HCT116 (cell line): ENCODE results near the gene AGPAT3. TPM values are rescaled to one million over a fixed set of nuclear protein-coding genes. Genes with fewer than 3 reads are reported as not detected.

ENCODE experiments used
- ATAC-seq: fragments of 200-7000 bp; cut with Tn5 transposase; 2 replicates; pipeline ENCODE4 v1.9.1; 2020; ENCODE audit warnings: mild to moderate bottlenecking, moderate library complexity
- BruUV-seq: library from RNA; stranded (reverse); fragments of 400-500 nt; replicated peaks from 2 replicates; lab custom pipeline; 2021; lab: Mats Ljungman, UMichigan
- CTCF ChIA-PET: fragments of 300-600 bp; sonication (Branson Sonifier 250); formaldehyde crosslinking; loops from one replicate; lab custom pipeline; 2021; ENCODE audit warnings: antibody characterized with exemption; lab: Charles Lee
- POLR2A ChIA-PET: fragments of 300-600, 350-600 bp; sonication (Branson Sonifier 250); formaldehyde crosslinking; loops from one replicate; lab custom pipeline; 2021; ENCODE audit warnings: antibody characterized with exemption; lab: Charles Lee
- RAD21 ChIA-PET, 2 experiments: fragments of 300-600 bp; sonication (Branson Sonifier 250); formaldehyde crosslinking; loops; one replicate each; lab custom pipeline; 2023; ENCODE audit warnings: low total read pairs in 2 of 2; ENCODE audit not compliant: uncharacterized antibody in 2 of 2, unreplicated experiment in 2 of 2, low non-redundant PET in 1 of 2; lab: Charles Lee
- DNase-seq: peaks from one replicate; pipeline ENCODE4 v3.0.0-alpha.2; 2010; ENCODE audit warnings: low read depth, low spot score
- H2AFZ ChIP-seq: fragments of 200-600 bp; shearing (Covaris generic), sonication (generic); 2 replicates; pipeline ENCODE4 v1.6.1; 2017; ENCODE audit warnings: low read depth, mixed run types, mixed read lengths, antibody characterized with exemption, low read length; ENCODE audit not compliant: poor library complexity, severe bottlenecking
- H3K27ac ChIP-seq: 2 replicates; pipeline ENCODE4 v1.5.1; 2012; ENCODE audit warnings: low read depth, low read length
- H3K27me3 ChIP-seq: fragments of 200-600 bp; sonication (generic); 2 replicates; pipeline ENCODE4 v1.6.1; 2016; ENCODE audit warnings: mixed run types, low read length, mixed read lengths; ENCODE audit not compliant: insufficient read depth
- H3K36me3 ChIP-seq, 2 experiments: fragments of 200-500 bp in 1 of 2; fragments of 200-600 bp in 1 of 2; sonication (Bioruptor generic) in 1 of 2; sonication (generic) in 1 of 2; 2 replicates each; pipeline versions ENCODE4 v1.5.1 to v1.6.1; 2014 to 2016; ENCODE audit warnings: low read length in 2 of 2, inconsistent platforms in 1 of 2, mixed read lengths in 1 of 2, mixed run types in 1 of 2; ENCODE audit not compliant: insufficient read depth in 2 of 2, control insufficient read depth in 1 of 2
- H3K4me1 ChIP-seq, 2 experiments: fragments of 200-600 bp in 1 of 2; sonication (generic) in 1 of 2; 2 replicates each; pipeline versions ENCODE4 v1.5.1 to v1.6.1; 2012 to 2017; ENCODE audit warnings: low read length in 2 of 2, inconsistent platforms in 1 of 2, mild to moderate bottlenecking in 1 of 2, mixed read lengths in 1 of 2, mixed run types in 1 of 2, moderate library complexity in 1 of 2; ENCODE audit not compliant: insufficient read depth in 2 of 2, control insufficient read depth in 1 of 2
- H3K4me2 ChIP-seq: fragments of 200-600 bp; sonication (generic); 2 replicates; pipeline ENCODE4 v1.6.1; 2017; ENCODE audit warnings: mixed run types, low read length, mixed read lengths
- H3K4me3 ChIP-seq, 2 experiments: fragments of 200-600 bp in 1 of 2; sonication (generic) in 1 of 2; replicated peaks in 1 of 2; 2 replicates each; pipeline ENCODE4 v1.5.1; 2011 to 2016; ENCODE audit warnings: low read length in 2 of 2, control low read depth in 1 of 2, low read depth in 1 of 2, mild to moderate bottlenecking in 1 of 2, mixed read lengths in 1 of 2, mixed run types in 1 of 2
- H3K79me2 ChIP-seq: fragments of 200-600 bp; sonication (generic); 2 replicates; pipeline ENCODE4 v1.6.1; 2017; ENCODE audit warnings: mild to moderate bottlenecking, mixed run types, low read length, moderate library complexity, mixed read lengths; ENCODE audit not compliant: insufficient read depth
- H3K9ac ChIP-seq: fragments of 200-600 bp; sonication (generic); 2 replicates; pipeline ENCODE4 v1.6.1; 2016; ENCODE audit warnings: low read length, mixed read lengths
- H3K9me2 ChIP-seq: fragments of 200-600 bp; sonication (generic), shearing (Covaris generic); 2 replicates; pipeline ENCODE4 v1.6.1; 2017; ENCODE audit warnings: mixed run types, mild to moderate bottlenecking, moderate library complexity; ENCODE audit not compliant: insufficient read depth
- H3K9me3 ChIP-seq, 2 experiments: fragments of 200-500 bp in 1 of 2; fragments of 200-600 bp in 1 of 2; sonication (Bioruptor generic) in 1 of 2; sonication (generic) in 1 of 2; 2 replicates each; pipeline ENCODE4 v1.6.1; 2014 to 2017; ENCODE audit warnings: low read length in 2 of 2, mixed read lengths in 2 of 2, inconsistent platforms in 1 of 2, low read depth in 1 of 2, mild to moderate bottlenecking in 1 of 2, mixed run types in 1 of 2, moderate library complexity in 1 of 2; ENCODE audit not compliant: control insufficient read depth in 1 of 2, insufficient read depth in 1 of 2
- H4K20me1 ChIP-seq: fragments of 200-600 bp; sonication (generic), shearing (Covaris generic); 2 replicates; pipeline ENCODE4 v1.6.1; 2017; ENCODE audit warnings: mixed run types, mild to moderate bottlenecking, moderate library complexity; ENCODE audit not compliant: insufficient read depth
- ATF3 ChIP-seq: IDR thresholded peaks from 2 replicates; pipeline ENCODE4 v1.6.1; 2012
- CEBPB ChIP-seq: IDR thresholded peaks from 2 replicates; pipeline ENCODE4 v1.6.1; 2012; ENCODE audit warnings: low read depth
- CTCF ChIP-seq, 3 experiments: fragments of 200-600 bp in 1 of 3; sonication (generic) in 1 of 3; IDR thresholded peaks in 2 of 3; conservative IDR thresholded peaks in 1 of 3; 2 replicates each; pipeline ENCODE4 v1.5.1; 2012 to 2017; ENCODE audit warnings: low read depth in 2 of 3, low read length in 2 of 3, antibody characterized with exemption in 1 of 3, borderline replicate concordance in 1 of 3, control low read depth in 1 of 3, mild to moderate bottlenecking in 1 of 3, mixed read lengths in 1 of 3, mixed run types in 1 of 3, moderate library complexity in 1 of 3; ENCODE audit not compliant: insufficient read depth in 1 of 3
- EGR1 ChIP-seq: IDR thresholded peaks from 2 replicates; pipeline ENCODE4 v1.6.1; 2012; ENCODE audit warnings: low read depth
- EZH2 ChIP-seq: fragments of 200-600 bp; sonication (generic); IDR thresholded peaks from 2 replicates; pipeline ENCODE4 v1.6.1; 2017; ENCODE audit warnings: antibody characterized with exemption, mixed run types
- EZH2phosphoT487 ChIP-seq: fragments of 200-600 bp; IDR thresholded peaks from 2 replicates; pipeline ENCODE4 v1.6.1; 2018; ENCODE audit warnings: antibody characterized with exemption, borderline replicate concordance
- FOSL1 ChIP-seq: IDR thresholded peaks from 2 replicates; pipeline ENCODE4 v1.6.1; 2012; ENCODE audit warnings: low read depth
- JUND ChIP-seq: IDR thresholded peaks from 2 replicates; pipeline ENCODE4 v1.6.1; 2012
- MAX ChIP-seq: IDR thresholded peaks from 2 replicates; pipeline ENCODE4 v1.6.1; 2012
- POLR2A ChIP-seq: IDR thresholded peaks from 2 replicates; pipeline ENCODE4 v1.7.0; 2011; ENCODE audit warnings: borderline replicate concordance; ENCODE audit not compliant: insufficient read depth, insufficient read length; ENCODE audit errors: extremely low read depth
- POLR2AphosphoS5 ChIP-seq: IDR thresholded peaks from 2 replicates; pipeline ENCODE4 v1.6.1; 2011; ENCODE audit warnings: mild to moderate bottlenecking, low read depth, low read length, moderate library complexity
- RAD21 ChIP-seq: IDR thresholded peaks from 2 replicates; pipeline ENCODE4 v1.6.1; 2012; ENCODE audit warnings: low read depth, mild to moderate bottlenecking
- REST ChIP-seq: IDR thresholded peaks from 2 replicates; pipeline ENCODE4 v1.6.1; 2012; ENCODE audit warnings: low read depth
- SIN3A ChIP-seq: IDR thresholded peaks from 2 replicates; pipeline ENCODE4 v1.6.1; 2012; ENCODE audit warnings: low read depth
- SRF ChIP-seq: IDR thresholded peaks from 2 replicates; pipeline ENCODE4 v1.6.1; 2012; ENCODE audit warnings: low read depth
- YY1 ChIP-seq: IDR thresholded peaks from 2 replicates; pipeline ENCODE4 v1.6.1; 2011; ENCODE audit warnings: low read length, low read depth, moderate library complexity, mild to moderate bottlenecking; ENCODE audit not compliant: insufficient replicate concordance; ENCODE audit errors: extremely low read depth
- ZBTB33 ChIP-seq: IDR thresholded peaks from 2 replicates; pipeline ENCODE4 v1.6.1; 2011; ENCODE audit warnings: mild to moderate bottlenecking, low read length, moderate library complexity; ENCODE audit not compliant: insufficient replicate concordance; ENCODE audit errors: extremely low read depth
- ZFX ChIP-seq: fragments of 450-650 bp; IDR thresholded peaks from 2 replicates; pipeline ENCODE4 v1.6.1; 2017
- ZNF274 ChIP-seq: fragments of 200-500 bp; sonication (Bioruptor generic); IDR thresholded peaks from 2 replicates; pipeline ENCODE4 v1.6.1; 2014; ENCODE audit warnings: mild to moderate bottlenecking, low read depth, low read length, inconsistent platforms
- intact Hi-C: fragments of 100-400 bp; cut with micrococcal nuclease; formaldehyde crosslinking; loops from 2 replicates; pipeline ENCODE4 v1.10.0; 2022
- total RNA-seq: library from RNA; stranded (reverse); gene quantifications from one replicate; pipeline ENCODE4 v1.2.1, GENCODE V29; 2021; ENCODE audit not compliant: unreplicated experiment

Gene AGPAT3
- total RNA-seq, 1 experiment from 2014 or later, result 54.1 TPM

GRCh38 chr21:43904331-43904781, 39.3 kb downstream of the AGPAT3 start:
- no peak for DNase-seq
- TF ChIP-seq RAD21 (no peak), EGR1 (no peak), EZH2 (no peak), CTCF (IDR thresholded peaks at IDR 0.05 in 2 of 3, conservative IDR thresholded peaks at IDR 0.05 in 1 of 3; ENCODE audit: borderline replicate concordance in 1 of 3, insufficient read depth in 1 of 3, low read depth in 2 of 3, low read length in 2 of 3) (no peak), ATF3 (no peak), MAX (no peak), SRF (no peak), POLR2A (no peak), JUND (no peak), CEBPB (no peak), ZFX (no peak), ZBTB33 (no peak), SIN3A (no peak), EZH2phosphoT487 (no peak), YY1 (no peak), FOSL1 (no peak), ZNF274 (no peak), REST (no peak), POLR2AphosphoS5 (no peak)
- Histone ChIP-seq H3K27ac (no peak overlapping the region), H3K27me3 (no peaks in the 10 kb centered on the region), H3K4me3 (no peak overlapping the region), H3K9me2 (no peaks in the 10 kb centered on the region), H3K79me2 (peaks cover 2% of the 10 kb centered on the region; the same call in 1 of the 2 replicates), H3K9me3 (no peaks in the 10 kb centered on the region), H2AFZ (no peak overlapping the region), H4K20me1 (no peaks in the 10 kb centered on the region), H3K36me3 (no peaks in the 10 kb centered on the region), H3K4me1 (no peaks in the 10 kb centered on the region), H3K4me2 (no peak overlapping the region), H3K9ac (no peak overlapping the region)
- ATAC-seq, result no peak
- ChIA-PET RAD21 (no interaction called here), CTCF (no interaction called here), POLR2A (no interaction called here)
- BruUV-seq, result no TSS peak
- intact Hi-C loops, result no loop called here
